ENCODE data around the gene CA10.

Gene CA10

DNA sequence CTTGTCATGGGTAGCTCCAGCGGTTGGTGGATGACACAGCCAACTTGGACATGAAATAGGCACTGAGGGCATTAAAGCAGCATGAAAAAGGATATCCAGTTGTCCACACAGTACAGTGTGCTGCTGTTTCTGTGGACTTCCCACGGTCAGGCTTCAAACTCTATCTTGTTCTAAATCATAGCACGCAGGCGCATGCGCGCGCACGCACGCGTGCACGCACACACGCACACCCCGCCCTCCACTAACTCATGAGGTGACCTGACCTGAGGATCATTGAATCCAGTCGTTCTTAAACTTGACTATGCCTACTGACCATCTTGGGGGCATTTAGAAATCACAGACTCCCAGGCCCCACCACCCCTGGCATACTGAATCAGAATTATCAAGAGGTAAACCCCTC is 361.4 kb downstream of the CA10 start:
- Histone ChIP-seq H3K27me3 (replicated peaks; ENCODE audit: control insufficient read depth, insufficient read depth, low read length) (no peaks in the 10 kb centered on the region), H3K4me3 (replicated peaks; ENCODE audit: low read depth, low read length) (no peak overlapping the region), H3K36me3 (ENCODE audit: control insufficient read depth, insufficient read depth, low read length) (no peaks in the 10 kb centered on the region)
- no peak for TF ChIP-seq CTCF (IDR thresholded peaks at IDR 0.05; ENCODE audit: insufficient read depth, low read length, poor library complexity, severe bottlenecking)
- no peak for DNase-seq (ENCODE audit: extremely low read depth, insufficient read length)

DNA sequence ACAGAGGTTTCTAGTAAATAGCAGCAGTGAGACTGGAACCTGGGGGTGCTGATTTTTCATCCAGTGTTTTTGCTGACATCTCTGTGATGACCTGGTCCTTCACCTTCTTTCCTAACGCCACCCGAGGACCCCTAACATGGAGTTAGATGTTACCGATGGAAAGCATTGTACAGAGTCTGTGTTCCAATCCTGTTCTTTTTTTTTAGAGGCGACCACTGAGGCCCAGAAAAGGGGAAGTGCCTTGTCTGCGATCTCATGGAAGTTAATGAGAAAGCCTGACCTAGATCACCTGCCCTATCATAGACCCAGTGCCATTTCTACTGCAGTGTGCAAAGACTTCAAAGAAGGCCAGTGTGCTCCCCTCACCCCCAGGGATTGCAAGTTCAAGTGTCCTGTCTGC is 362.5 kb downstream of the CA10 start:
- DNase-seq (ENCODE audit: extremely low read depth, insufficient read length): no peak
- H3K36me3 ChIP-seq (ENCODE audit: control insufficient read depth, insufficient read depth, low read length): no peaks in the 10 kb centered on the region
- H3K4me3 ChIP-seq (replicated peaks; ENCODE audit: low read depth, low read length): no peak overlapping the region
- no peaks in the 10 kb centered on the region for H3K27me3 ChIP-seq (replicated peaks; ENCODE audit: control insufficient read depth, insufficient read depth, low read length)
- TF ChIP-seq CTCF (IDR thresholded peaks at IDR 0.05; ENCODE audit: insufficient read depth, low read length, poor library complexity, severe bottlenecking): no peak

DNA sequence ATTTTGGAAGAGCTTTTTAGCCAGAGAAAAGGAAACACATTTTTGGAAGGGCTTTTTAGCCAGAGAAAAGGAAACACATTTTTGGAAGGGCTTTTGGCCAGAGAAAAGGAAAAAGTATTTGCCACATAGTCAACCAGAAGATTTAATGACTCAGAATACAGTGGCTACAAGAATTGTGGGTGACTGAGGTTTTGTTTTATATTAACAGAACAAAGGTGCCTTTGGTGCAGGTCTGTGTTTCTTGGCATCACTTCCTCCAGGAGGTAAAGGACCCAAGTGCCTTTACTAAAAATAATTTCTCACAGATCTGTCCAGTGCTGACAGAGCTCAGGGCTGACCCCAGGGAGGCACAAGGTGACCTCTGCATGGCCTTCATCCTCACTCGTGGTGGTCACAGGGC is 363.1 kb downstream of the CA10 start:
- TF ChIP-seq CTCF (IDR thresholded peaks at IDR 0.05; ENCODE audit: insufficient read depth, low read length, poor library complexity, severe bottlenecking): no peak
- DNase-seq (ENCODE audit: extremely low read depth, insufficient read length): no peak
- H3K27me3 ChIP-seq (replicated peaks; ENCODE audit: control insufficient read depth, insufficient read depth, low read length): no peaks in the 10 kb centered on the region

GRCh38 chr17:51794466-51794865 is 364.0 kb downstream of the CA10 start:
- Histone ChIP-seq H3K4me3 (replicated peaks; ENCODE audit: low read depth, low read length) (no peak overlapping the region), H3K27me3 (replicated peaks; ENCODE audit: control insufficient read depth, insufficient read depth, low read length) (no peaks in the 10 kb centered on the region), H3K36me3 (ENCODE audit: control insufficient read depth, insufficient read depth, low read length) (no peaks in the 10 kb centered on the region)
- DNase-seq (ENCODE audit: extremely low read depth, insufficient read length): no peak
- no peak for TF ChIP-seq CTCF (IDR thresholded peaks at IDR 0.05; ENCODE audit: insufficient read depth, low read length, poor library complexity, severe bottlenecking)

More for the DNA sequence above, 363.1 kb downstream of the CA10 start:
- Histone ChIP-seq H3K36me3 (ENCODE audit: control insufficient read depth, insufficient read depth, low read length) (no peaks in the 10 kb centered on the region), H3K4me3 (replicated peaks; ENCODE audit: low read depth, low read length) (no peak overlapping the region)

GRCh38 chr17:51793686-51794085 is 364.8 kb downstream of the CA10 start:
- Histone ChIP-seq H3K4me3 (replicated peaks; ENCODE audit: low read depth, low read length) (no peak overlapping the region), H3K36me3 (ENCODE audit: control insufficient read depth, insufficient read depth, low read length) (no peaks in the 10 kb centered on the region), H3K27me3 (replicated peaks; ENCODE audit: control insufficient read depth, insufficient read depth, low read length) (no peaks in the 10 kb centered on the region)
- TF ChIP-seq CTCF (IDR thresholded peaks at IDR 0.05; ENCODE audit: insufficient read depth, low read length, poor library complexity, severe bottlenecking): no peak
- DNase-seq (ENCODE audit: extremely low read depth, insufficient read length): no peak

GRCh38 chr17:51778842-51779241 is 379.7 kb downstream of the CA10 start:
- Histone ChIP-seq H3K27me3 (replicated peaks; ENCODE audit: control insufficient read depth, insufficient read depth, low read length) (no peaks in the 10 kb centered on the region; the same call in 1 of the 2 replicates), H3K36me3 (ENCODE audit: control insufficient read depth, insufficient read depth, low read length) (no peaks in the 10 kb centered on the region), H3K4me3 (replicated peaks; ENCODE audit: low read depth, low read length) (no peak overlapping the region)
- no peak for DNase-seq (ENCODE audit: extremely low read depth, insufficient read length)
- no peak for TF ChIP-seq CTCF (IDR thresholded peaks at IDR 0.05; ENCODE audit: insufficient read depth, low read length, poor library complexity, severe bottlenecking)
